Neural crest cell (in vitro differentiated cells): ENCODE data around the gene MDFI. TPM values are rescaled to one million over a fixed set of nuclear protein-coding genes. Genes with fewer than 3 reads are reported as not detected.

Experiments used
- DNase-seq: peaks from one replicate; pipeline ENCODE4 v3.0.0; 2021; ENCODE audit warnings: low read depth, mixed read lengths, low spot score
- H3K27ac Mint-ChIP-seq: one replicate; pipeline ENCODE4 v1.8.0; 2021; ENCODE audit warnings: mild to moderate bottlenecking, mixed read lengths; ENCODE audit not compliant: unreplicated experiment
- H3K27me3 Mint-ChIP-seq: 2 replicates; pipeline ENCODE4 v1.8.0; 2021; ENCODE audit warnings: low read depth, mild to moderate bottlenecking, mixed read lengths
- H3K36me3 Mint-ChIP-seq: 2 replicates; pipeline ENCODE4 v1.8.0; 2021; ENCODE audit warnings: low read depth, mild to moderate bottlenecking, mixed read lengths
- H3K4me1 Mint-ChIP-seq: 2 replicates; pipeline ENCODE4 v1.8.0; 2021; ENCODE audit warnings: mixed read lengths
- H3K4me3 Mint-ChIP-seq: one replicate; pipeline ENCODE4 v1.8.0; 2021; ENCODE audit warnings: mild to moderate bottlenecking, mixed read lengths
- H3K9me3 Mint-ChIP-seq: 2 replicates; pipeline ENCODE4 v1.8.0; 2021; ENCODE audit warnings: mixed read lengths
- CTCF ChIP-seq: fragments of 200-600 bp; sonication (generic); conservative IDR thresholded peaks from 2 replicates; pipeline ENCODE4 v1.5.0; 2021; ENCODE audit warnings: antibody characterized with exemption, mild to moderate bottlenecking
- total RNA-seq: library from RNA; stranded (reverse); gene quantifications from 2 replicates; pipeline ENCODE4 v1.2.1, GENCODE V29; 2021

Gene MDFI
- total RNA-seq, 1 donor from 2014 or later = 65.8 TPM

GRCh38 chr6:41692080-41692675 lies 53.9 kb downstream of the MDFI start:
- H3K4me3 Mint-ChIP-seq = no peak overlapping the region
- H3K9me3 Mint-ChIP-seq = no peaks in the 10 kb centered on the region
- no peaks in the 10 kb centered on the region for H3K4me1 Mint-ChIP-seq
- no peak for TF ChIP-seq CTCF
- no peaks in the 10 kb centered on the region for H3K36me3 Mint-ChIP-seq
- H3K27ac Mint-ChIP-seq = no peak overlapping the region
- no peak for DNase-seq
- peaks cover 5% of the 10 kb centered on the region for H3K27me3 Mint-ChIP-seq

- no peak for TF ChIP-seq CTCF
- H3K4me3 Mint-ChIP-seq = no peak overlapping the region
- no peak for DNase-seq
Measured at GRCh38 chr6:41692730-41693129, 54.5 kb downstream of the MDFI start.

DNA sequence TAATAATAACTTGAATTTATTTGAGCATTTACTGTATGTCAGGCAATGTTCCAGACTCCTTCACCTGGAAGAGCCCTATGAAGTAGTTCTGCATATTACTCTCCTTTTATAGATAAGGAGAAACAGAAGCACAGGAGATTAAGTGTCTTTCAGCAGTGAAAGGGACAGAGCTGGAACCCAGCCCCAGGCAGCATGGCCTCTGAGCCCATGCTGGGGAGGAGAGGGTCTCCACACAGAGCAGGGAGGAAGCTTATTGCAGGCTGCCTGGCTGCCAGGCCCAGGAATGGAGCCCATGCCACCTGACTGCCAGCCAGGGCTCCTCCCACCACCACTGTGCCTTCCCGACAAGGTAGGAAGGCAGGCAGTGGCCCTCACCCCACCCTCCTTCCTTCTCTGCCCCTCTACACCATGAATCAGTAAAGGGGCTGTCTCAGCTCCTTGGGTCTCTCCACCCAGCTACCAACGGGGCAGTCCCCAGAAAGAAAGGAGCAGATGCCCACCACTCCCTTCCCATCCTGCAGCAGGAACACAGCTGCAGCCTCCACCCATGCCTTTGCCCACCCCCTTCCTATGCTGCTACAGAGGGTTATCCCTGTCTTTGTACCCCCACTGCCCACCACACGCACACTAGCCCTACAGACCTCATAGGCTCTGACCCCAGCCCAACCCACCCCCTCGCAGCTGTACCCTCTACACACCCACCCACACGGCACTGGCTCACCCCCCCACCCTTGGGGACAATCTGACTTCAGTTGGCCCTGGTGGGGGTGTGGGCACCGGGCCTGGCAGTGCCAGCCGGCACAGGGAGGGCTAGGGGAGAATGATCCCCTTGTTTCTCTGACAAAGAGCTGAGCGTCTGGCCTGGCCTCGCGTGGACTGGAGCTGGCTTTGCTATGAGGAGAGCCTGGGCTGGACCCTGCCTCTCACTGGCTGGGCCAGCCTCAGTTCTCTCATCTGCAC lies 55.3 kb downstream of the MDFI start:
- H3K27me3 Mint-ChIP-seq = peaks cover 5% of the 10 kb centered on the region
- H3K9me3 Mint-ChIP-seq = no peaks in the 10 kb centered on the region
- no peaks in the 10 kb centered on the region for H3K36me3 Mint-ChIP-seq
- no peak for TF ChIP-seq CTCF
- no peak for DNase-seq
- H3K4me1 Mint-ChIP-seq = peaks cover 6% of the 10 kb centered on the region
- H3K27ac Mint-ChIP-seq = no peak overlapping the region
- H3K4me3 Mint-ChIP-seq = no peak overlapping the region

More at GRCh38 chr6:41692730-41693129, 54.5 kb downstream of the MDFI start:
- H3K4me1 Mint-ChIP-seq = no peaks in the 10 kb centered on the region
- H3K36me3 Mint-ChIP-seq = no peaks in the 10 kb centered on the region
- H3K27me3 Mint-ChIP-seq = peaks cover 5% of the 10 kb centered on the region
- no peaks in the 10 kb centered on the region for H3K9me3 Mint-ChIP-seq
- no peak overlapping the region for H3K27ac Mint-ChIP-seq

DNA sequence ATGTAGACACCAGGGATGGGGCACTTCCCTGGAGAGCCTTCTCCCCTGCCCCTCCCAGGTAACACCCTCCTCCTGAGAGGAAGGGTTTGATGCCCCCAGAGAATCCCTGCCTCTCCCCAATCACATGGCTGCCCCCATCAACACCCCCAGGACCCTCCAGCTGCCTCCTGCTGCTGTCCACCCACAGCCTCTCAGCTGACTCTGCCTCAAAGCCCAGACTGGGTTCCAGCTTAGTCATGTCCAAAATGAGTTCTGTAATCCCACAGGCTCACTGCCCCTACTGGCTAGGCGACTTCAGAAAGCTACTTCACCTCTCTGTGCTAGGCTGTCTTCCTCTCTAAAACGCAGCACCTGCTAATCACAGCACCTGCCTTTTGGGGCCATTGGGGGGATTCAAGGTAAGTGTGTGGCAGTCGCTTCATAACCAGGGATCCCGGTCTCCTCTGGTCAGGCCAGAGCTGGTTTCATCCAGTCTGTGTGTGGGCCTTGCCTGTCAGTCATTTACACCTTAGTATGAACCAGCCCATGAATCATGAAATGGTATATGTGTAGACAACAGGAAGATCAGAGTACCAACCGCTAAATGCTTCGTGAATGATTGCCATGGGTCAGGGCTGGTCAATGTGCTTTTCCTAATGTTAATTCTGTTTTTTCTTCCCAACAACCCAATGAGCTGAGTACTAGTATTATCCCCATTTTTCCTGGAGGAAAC lies 56.7 kb downstream of the MDFI start:
- H3K36me3 Mint-ChIP-seq = no peaks in the 10 kb centered on the region
- no peaks in the 10 kb centered on the region for H3K9me3 Mint-ChIP-seq
- H3K27ac Mint-ChIP-seq = no peak overlapping the region
- H3K4me1 Mint-ChIP-seq = peaks cover 15% of the 10 kb centered on the region
- TF ChIP-seq CTCF = no peak
- H3K27me3 Mint-ChIP-seq = peaks cover 5% of the 10 kb centered on the region
- no peak for DNase-seq
- H3K4me3 Mint-ChIP-seq = no peak overlapping the region

- no peaks in the 10 kb centered on the region for H3K9me3 Mint-ChIP-seq
- TF ChIP-seq CTCF = no peak
- no peaks in the 10 kb centered on the region for H3K36me3 Mint-ChIP-seq
- no peak overlapping the region for H3K27ac Mint-ChIP-seq
- no peak for DNase-seq
- H3K4me3 Mint-ChIP-seq = no peak overlapping the region
- H3K4me1 Mint-ChIP-seq = peaks cover 20% of the 10 kb centered on the region
- peaks cover 5% of the 10 kb centered on the region for H3K27me3 Mint-ChIP-seq
Measured at GRCh38 chr6:41695825-41696224, 57.6 kb downstream of the MDFI start.
